ENCODE data around the gene CCDC134. TPM values are rescaled to one million over a fixed set of nuclear protein-coding genes. Genes with fewer than 3 reads are reported as not detected.

Gene CCDC134
- total and polyA plus RNA-seq, 2 of the 13 experiments (the other 11 are each of a cell fraction or from before 2014, with no cell fraction given): 4.8 to 17.4 TPM

DNA sequence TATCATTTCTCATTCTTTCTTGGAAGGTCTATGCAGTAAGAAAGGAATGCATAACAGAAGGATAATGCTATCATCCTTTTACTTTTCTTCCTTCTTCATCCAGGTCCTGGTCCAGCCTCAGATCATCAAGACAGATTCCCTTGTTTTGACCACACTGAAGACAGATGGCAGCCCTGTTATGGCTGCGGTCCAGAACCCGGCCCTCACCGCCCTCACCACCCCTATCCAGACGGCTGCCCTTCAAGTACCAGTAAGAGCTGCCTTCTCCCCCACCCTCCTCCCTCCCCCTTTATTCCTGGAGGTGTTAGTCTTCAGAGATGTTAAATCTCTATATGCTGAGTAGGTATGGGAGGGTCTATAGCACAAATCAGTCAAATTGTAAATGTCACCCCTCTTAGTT, 70.3 kb downstream of the CCDC134 start (continued):
- TF ChIP-seq ZNF577 (CRISPR knock-in tag; IDR thresholded peaks at IDR 0.05; ENCODE audit: borderline replicate concordance, low read depth): no peak
- TF ChIP-seq, protein P1, sequence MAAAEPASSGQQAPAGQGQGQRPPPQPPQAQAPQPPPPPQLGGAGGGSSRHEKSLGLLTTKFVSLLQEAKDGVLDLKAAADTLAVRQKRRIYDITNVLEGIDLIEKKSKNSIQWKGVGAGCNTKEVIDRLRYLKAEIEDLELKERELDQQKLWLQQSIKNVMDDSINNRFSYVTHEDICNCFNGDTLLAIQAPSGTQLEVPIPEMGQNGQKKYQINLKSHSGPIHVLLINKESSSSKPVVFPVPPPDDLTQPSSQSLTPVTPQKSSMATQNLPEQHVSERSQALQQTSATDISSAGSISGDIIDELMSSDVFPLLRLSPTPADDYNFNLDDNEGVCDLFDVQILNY (CRISPR knock-in tag; conservative IDR thresholded peaks at IDR 0.05): no peak
- TF ChIP-seq MTA3 (CRISPR knock-in tag; IDR thresholded peaks at IDR 0.05): no peak

DNA sequence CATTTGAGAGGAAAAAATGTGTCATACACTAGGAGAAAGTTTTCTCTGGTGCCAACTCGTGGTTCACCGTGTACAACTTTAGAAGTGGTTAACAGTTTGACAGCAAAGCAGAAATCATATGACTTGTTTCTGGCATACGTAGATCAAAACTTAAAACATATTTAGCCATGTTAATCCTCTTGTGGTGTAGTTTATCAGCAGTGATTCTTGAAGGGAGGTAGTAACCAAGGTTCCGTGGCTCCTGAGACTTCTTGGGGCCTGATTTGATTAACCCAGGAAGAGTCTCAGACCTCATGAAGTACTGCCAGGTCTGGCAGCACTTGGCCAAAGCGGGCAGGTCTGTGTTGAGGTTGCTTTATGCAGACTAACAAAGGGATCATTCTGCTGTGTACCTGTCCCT, 72.9 kb downstream of the CCDC134 start:
- Histone ChIP-seq H3K4me2 (ENCODE audit: low read depth, low read length) (no peak overlapping the region), H3K27me3 (ENCODE audit: control insufficient read depth in 1 of 2, insufficient read depth in 2 of 2, low read length in 2 of 2) (no peaks in the 10 kb centered on the region), H3K4me3 (replicated peaks in 1 of 3; ENCODE audit: insufficient read depth in 1 of 3, low read depth in 2 of 3, low read length in 3 of 3) (no peak overlapping the region), H3K9me3 (ENCODE audit: low read length) (no peaks in the 10 kb centered on the region), H3K79me2 (ENCODE audit: insufficient read depth, low read length) (no peaks in the 10 kb centered on the region), H3K36me3 (replicated peaks in 1 of 2; ENCODE audit: control insufficient read depth in 1 of 2, insufficient read depth in 2 of 2, low read length in 2 of 2) (peaks cover 32 to 83% of the 10 kb centered on the region in 2 experiments), H2AFZ (ENCODE audit: low read length) (no peak overlapping the region), H3K4me1 (ENCODE audit: insufficient read depth, low read length) (no peaks in the 10 kb centered on the region), H3K9ac (ENCODE audit: insufficient read depth, low read depth, low read length) (no peak overlapping the region), H3K27ac (ENCODE audit: extremely low read length, insufficient read depth, low read length) (no peak overlapping the region), H4K20me1 (ENCODE audit: insufficient read depth, low read length) (no peaks in the 10 kb centered on the region)
- in situ Hi-C loops (cut with HindIII; ENCODE audit: extremely low pct_ligation_motif_present, low pct_unique_long_range_greater_than_20kb) (no loop called here), intact Hi-C loops (cut with micrococcal nuclease; ENCODE audit: unreplicated experiment) (no loop called here)
- BruUV-seq (replicated peaks): no TSS peak
- no peak for TF ChIP-seq ETV6 (CRISPR knock-in tag; conservative IDR thresholded peaks at IDR 0.05)
- TF ChIP-seq ZNF615 (CRISPR knock-in tag; IDR thresholded peaks at IDR 0.05; ENCODE audit: borderline replicate concordance): no peak
- no peak for TF ChIP-seq MED13 (CRISPR knock-in tag; IDR thresholded peaks at IDR 0.05)
- TF ChIP-seq ZNF607 (CRISPR knock-in tag; IDR thresholded peaks at IDR 0.05; ENCODE audit: borderline replicate concordance): no peak
- TF ChIP-seq, protein P2, sequence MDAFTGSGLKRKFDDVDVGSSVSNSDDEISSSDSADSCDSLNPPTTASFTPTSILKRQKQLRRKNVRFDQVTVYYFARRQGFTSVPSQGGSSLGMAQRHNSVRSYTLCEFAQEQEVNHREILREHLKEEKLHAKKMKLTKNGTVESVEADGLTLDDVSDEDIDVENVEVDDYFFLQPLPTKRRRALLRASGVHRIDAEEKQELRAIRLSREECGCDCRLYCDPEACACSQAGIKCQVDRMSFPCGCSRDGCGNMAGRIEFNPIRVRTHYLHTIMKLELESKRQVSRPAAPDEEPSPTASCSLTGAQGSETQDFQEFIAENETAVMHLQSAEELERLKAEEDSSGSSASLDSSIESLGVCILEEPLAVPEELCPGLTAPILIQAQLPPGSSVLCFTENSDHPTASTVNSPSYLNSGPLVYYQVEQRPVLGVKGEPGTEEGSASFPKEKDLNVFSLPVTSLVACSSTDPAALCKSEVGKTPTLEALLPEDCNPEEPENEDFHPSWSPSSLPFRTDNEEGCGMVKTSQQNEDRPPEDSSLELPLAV (CRISPR knock-in tag; conservative IDR thresholded peaks at IDR 0.05; ENCODE audit: low read depth): no peak
- no peak for TF ChIP-seq SP2 (CRISPR knock-in tag; IDR thresholded peaks at IDR 0.05)
- TF ChIP-seq FOXM1 (CRISPR knock-in tag; IDR thresholded peaks at IDR 0.05): no peak
- no peak for TF ChIP-seq TCF7L2 (IDR thresholded peaks at IDR 0.05; ENCODE audit: low read depth, low read length)
- no peak for TF ChIP-seq RAD51 (IDR thresholded peaks at IDR 0.05; ENCODE audit: borderline replicate concordance)
- TF ChIP-seq SMARCE1 (IDR thresholded peaks at IDR 0.05; ENCODE audit: borderline replicate concordance): no peak
- DNase-seq (ENCODE audit: low spot score) (no peak), FAIRE-seq (no peak), ATAC-seq (no peak)
- WGBS (ENCODE audit: low lambda C conversion rate): 98% methylated on average over 4 of the region's 5 CpGs
- ChIA-PET POLR2A (no interaction called here), CTCF (ENCODE audit: low intra/inter-chr PET ratio, low total read pairs) (no interaction called here)
